K562 (cell line): ENCODE results near the gene GPATCH2L. TPM values are rescaled to one million over a fixed set of nuclear protein-coding genes. Genes with fewer than 3 reads are reported as not detected.
A peak's percentile ranks its signal among the peaks of the same experiment; 100 is the strongest.

Experiments used
- ARNT ChIP-seq, 2 experiments: fragments of 450-650 bp; IDR thresholded peaks; 2 replicates each; pipeline ENCODE4 v1.6.1; 2016; ENCODE audit warnings: mild to moderate bottlenecking in 1 of 2
- CBFA2T2 ChIP-seq: fragments of 450-650 bp; conservative IDR thresholded peaks from 2 replicates; pipeline ENCODE4 v1.6.1; 2017; ENCODE audit warnings: mild to moderate bottlenecking
- CBFA2T3 ChIP-seq: fragments of 450-650 bp; IDR thresholded peaks from 2 replicates; pipeline ENCODE4 v1.6.1; 2017
- DEAF1 ChIP-seq: fragments of 450-650 bp; formaldehyde crosslinking; IDR thresholded peaks from 2 replicates; pipeline ENCODE4 v1.4.0; 2020; ENCODE audit warnings: mild to moderate bottlenecking, moderate library complexity
- EGR1 ChIP-seq: fragments of 450-650 bp; conservative IDR thresholded peaks from 2 replicates; pipeline ENCODE4 v1.6.1; 2017; ENCODE audit warnings: mild to moderate bottlenecking
- MXI1 ChIP-seq: IDR thresholded peaks from 2 replicates; pipeline ENCODE4 v1.6.1; 2011; ENCODE audit warnings: low read depth, mild to moderate bottlenecking, improper control_type of control experiment, low read length
- NCOA2 ChIP-seq, 2 experiments: fragments of 450-650 bp; IDR thresholded peaks; 2 replicates each; pipeline ENCODE4 v1.6.1; 2018; ENCODE audit warnings: mild to moderate bottlenecking in 2 of 2, moderate library complexity in 1 of 2; ENCODE audit not compliant: partially characterized antibody in 2 of 2
- NFIC ChIP-seq: fragments of 450-650 bp; IDR thresholded peaks from 2 replicates; pipeline ENCODE4 v1.6.1; 2017; ENCODE audit warnings: mild to moderate bottlenecking, inconsistent platforms
- NFXL1 ChIP-seq: fragments of 450-650 bp; formaldehyde crosslinking; IDR thresholded peaks from 2 replicates; pipeline ENCODE4 v1.4.0; 2021; ENCODE audit warnings: mild to moderate bottlenecking
- OTX1 ChIP-seq: fragments of 450-650 bp; formaldehyde crosslinking; IDR thresholded peaks from 2 replicates; pipeline ENCODE4 v1.4.0; 2022; ENCODE audit warnings: mild to moderate bottlenecking
- PHB2 ChIP-seq: fragments of 450-650 bp; IDR thresholded peaks from 2 replicates; pipeline ENCODE4 v1.6.1; 2017; ENCODE audit warnings: low read depth
- RBM22 ChIP-seq: fragments of 200-400 bp; formaldehyde crosslinking; IDR thresholded peaks from 2 replicates; pipeline ENCODE4 v1.6.1; 2018; ENCODE audit warnings: low read length, low read depth; ENCODE audit not compliant: poor library complexity, severe bottlenecking
- SMAD1 ChIP-seq: fragments of 150-350 bp; IDR thresholded peaks from 2 replicates; pipeline ENCODE4 v1.6.1; 2014; ENCODE audit warnings: low read length, low read depth; ENCODE audit not compliant: partially characterized antibody
- SMARCA4 ChIP-seq: fragments of 450-650 bp; IDR thresholded peaks from 2 replicates; pipeline ENCODE4 v1.6.1; 2016
- SMARCE1 ChIP-seq: fragments of 450-650 bp; IDR thresholded peaks from 2 replicates; pipeline ENCODE4 v1.7.1; 2016; ENCODE audit warnings: mild to moderate bottlenecking
- TBP ChIP-seq: optimal IDR thresholded peaks from 2 replicates; pipeline ENCODE3; 2011; ENCODE audit warnings: low read depth, low read length, improper control_type of control experiment
- THRB ChIP-seq: fragments of 450-650 bp; formaldehyde crosslinking; conservative IDR thresholded peaks from 2 replicates; pipeline ENCODE4 v1.4.0; 2022; ENCODE audit warnings: mild to moderate bottlenecking, missing genetic modification characterization
- ZNF232 ChIP-seq: sonication (generic); formaldehyde crosslinking; IDR thresholded peaks from 2 replicates; pipeline ENCODE4 v1.8.0; 2022; ENCODE audit warnings: mild to moderate bottlenecking, missing genetic modification reagents
- polyA plus RNA-seq, 8 experiments: library from polyadenylated mRNA; depleted of rRNA in 4 of 8; stranded (reverse) in 5 of 8; unstranded in 3 of 8; fragments of >200 nt; fragmentation: Nextera tagmentation in 2 of 8; fragmentation: Illumina TruSeq in 1 of 8; extraction: Ambion mirVana in 2 of 8; extraction: Trizol in 1 of 8; gene quantifications; 2 replicates each; pipeline versions ENCODE4 v1.2.1 to v1.2.3, GENCODE V29; 2011 to 2014; ENCODE audit warnings: inconsistent platforms in 1 of 8, missing spikeins in 1 of 8
- total RNA-seq, 7 experiments: library from RNA; depleted of rRNA in 6 of 7; stranded (reverse); fragments of >200 nt in 6 of 7; fragmentation: Illumina TruSeq in 2 of 7; extraction: Trizol in 2 of 7; gene quantifications; 2 replicates each; pipeline versions ENCODE4 v1.2.1 to v1.2.3, GENCODE V29; 2011 to 2021; ENCODE audit warnings: low replicate concordance in 1 of 7
- TF ChIP-seq, protein P1 (sequence below): sonication (generic); formaldehyde crosslinking; IDR thresholded peaks from 2 replicates; pipeline ENCODE4 v1.8.1; 2023; ENCODE audit warnings: mild to moderate bottlenecking, missing genetic modification reagents
- TF ChIP-seq, protein P2 (sequence below): sonication (generic); formaldehyde crosslinking; IDR thresholded peaks from 2 replicates; pipeline ENCODE4 v1.8.1; 2023; ENCODE audit warnings: mild to moderate bottlenecking, missing genetic modification reagents
- TF ChIP-seq, protein P3 (sequence below), 2 experiments: fragments of 450-650 bp; conservative IDR thresholded peaks; 2 replicates each; pipeline ENCODE4 v1.6.1; 2017; ENCODE audit warnings: mild to moderate bottlenecking in 2 of 2, moderate library complexity in 2 of 2

The GPATCH2L gene
- total and polyA plus RNA-seq, 9 of the 15 experiments (the other 6 are each of a cell fraction or from before 2014, with no cell fraction given), result 13.1 to 39.6 (median 20.0) TPM

- TF ChIP-seq, protein P1, sequence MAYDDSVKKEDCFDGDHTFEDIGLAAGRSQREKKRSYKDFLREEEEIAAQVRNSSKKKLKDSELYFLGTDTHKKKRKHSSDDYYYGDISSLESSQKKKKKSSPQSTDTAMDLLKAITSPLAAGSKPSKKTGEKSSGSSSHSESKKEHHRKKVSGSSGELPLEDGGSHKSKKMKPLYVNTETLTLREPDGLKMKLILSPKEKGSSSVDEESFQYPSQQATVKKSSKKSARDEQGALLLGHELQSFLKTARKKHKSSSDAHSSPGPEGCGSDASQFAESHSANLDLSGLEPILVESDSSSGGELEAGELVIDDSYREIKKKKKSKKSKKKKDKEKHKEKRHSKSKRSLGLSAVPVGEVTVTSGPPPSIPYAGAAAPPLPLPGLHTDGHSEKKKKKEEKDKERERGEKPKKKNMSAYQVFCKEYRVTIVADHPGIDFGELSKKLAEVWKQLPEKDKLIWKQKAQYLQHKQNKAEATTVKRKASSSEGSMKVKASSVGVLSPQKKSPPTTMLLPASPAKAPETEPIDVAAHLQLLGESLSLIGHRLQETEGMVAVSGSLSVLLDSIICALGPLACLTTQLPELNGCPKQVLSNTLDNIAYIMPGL (CRISPR knock-in tag), result no peak
- TF ChIP-seq SMARCE1 (peak; percentile 91), TBP (peak; percentile 17), NFIC (peak; percentile 64), CBFA2T2 (peak; percentile 91), ZNF232 (CRISPR knock-in tag) (no peak), NCOA2 (IDR thresholded peaks at IDR 0.05; ENCODE audit: partially characterized antibody in 2 of 2) (peak in 1 of 2 experiments; percentile 51), OTX1 (CRISPR knock-in tag) (no peak), SMARCA4 (peak; percentile 93), SMAD1 (peak; percentile 48), PHB2 (peak; percentile 73), EGR1 (peak; percentile 86), ARNT (IDR thresholded peaks at IDR 0.05) (peak in 1 of 2 experiments; percentile 70; a peak in 1 of 4 replicates), NFXL1 (CRISPR knock-in tag) (no peak), DEAF1 (CRISPR knock-in tag) (no peak), MXI1 (peak; percentile 60; the same call in 1 of the 2 replicates), THRB (CRISPR knock-in tag) (no peak), CBFA2T3 (peak; percentile 95), RBM22 (no peak)
- TF ChIP-seq, protein P2, sequence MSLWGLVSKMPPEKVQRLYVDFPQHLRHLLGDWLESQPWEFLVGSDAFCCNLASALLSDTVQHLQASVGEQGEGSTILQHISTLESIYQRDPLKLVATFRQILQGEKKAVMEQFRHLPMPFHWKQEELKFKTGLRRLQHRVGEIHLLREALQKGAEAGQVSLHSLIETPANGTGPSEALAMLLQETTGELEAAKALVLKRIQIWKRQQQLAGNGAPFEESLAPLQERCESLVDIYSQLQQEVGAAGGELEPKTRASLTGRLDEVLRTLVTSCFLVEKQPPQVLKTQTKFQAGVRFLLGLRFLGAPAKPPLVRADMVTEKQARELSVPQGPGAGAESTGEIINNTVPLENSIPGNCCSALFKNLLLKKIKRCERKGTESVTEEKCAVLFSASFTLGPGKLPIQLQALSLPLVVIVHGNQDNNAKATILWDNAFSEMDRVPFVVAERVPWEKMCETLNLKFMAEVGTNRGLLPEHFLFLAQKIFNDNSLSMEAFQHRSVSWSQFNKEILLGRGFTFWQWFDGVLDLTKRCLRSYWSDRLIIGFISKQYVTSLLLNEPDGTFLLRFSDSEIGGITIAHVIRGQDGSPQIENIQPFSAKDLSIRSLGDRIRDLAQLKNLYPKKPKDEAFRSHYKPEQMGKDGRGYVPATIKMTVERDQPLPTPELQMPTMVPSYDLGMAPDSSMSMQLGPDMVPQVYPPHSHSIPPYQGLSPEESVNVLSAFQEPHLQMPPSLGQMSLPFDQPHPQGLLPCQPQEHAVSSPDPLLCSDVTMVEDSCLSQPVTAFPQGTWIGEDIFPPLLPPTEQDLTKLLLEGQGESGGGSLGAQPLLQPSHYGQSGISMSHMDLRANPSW (CRISPR knock-in tag), result no peak
- TF ChIP-seq, protein P3, sequence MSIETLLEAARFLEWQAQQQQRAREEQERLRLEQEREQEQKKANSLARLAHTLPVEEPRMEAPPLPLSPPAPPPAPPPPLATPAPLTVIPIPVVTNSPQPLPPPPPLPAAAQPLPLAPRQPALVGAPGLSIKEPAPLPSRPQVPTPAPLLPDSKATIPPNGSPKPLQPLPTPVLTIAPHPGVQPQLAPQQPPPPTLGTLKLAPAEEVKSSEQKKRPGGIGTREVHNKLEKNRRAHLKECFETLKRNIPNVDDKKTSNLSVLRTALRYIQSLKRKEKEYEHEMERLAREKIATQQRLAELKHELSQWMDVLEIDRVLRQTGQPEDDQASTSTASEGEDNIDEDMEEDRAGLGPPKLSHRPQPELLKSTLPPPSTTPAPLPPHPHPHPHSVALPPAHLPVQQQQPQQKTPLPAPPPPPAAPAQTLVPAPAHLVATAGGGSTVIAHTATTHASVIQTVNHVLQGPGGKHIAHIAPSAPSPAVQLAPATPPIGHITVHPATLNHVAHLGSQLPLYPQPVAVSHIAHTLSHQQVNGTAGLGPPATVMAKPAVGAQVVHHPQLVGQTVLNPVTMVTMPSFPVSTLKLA (conservative IDR thresholded peaks at IDR 0.05), result peak; percentile 10 to 54; a peak in 1 of 4 replicates
Measured at GRCh38 chr14:76257111-76257803, 105.5 kb downstream of the GPATCH2L start (continued).
